Stimulated activated CD8-positive, alpha-beta memory T cell treated with anti-CD3 and anti-CD28 coated beads, Interleukin-4, amount 100 ng/mL, for 48 hours (primary cell): ENCODE measurements around the gene EPHA6.
"Not testable (repeated sequence)": the region's sequence is repeated elsewhere in the genome, so short reads cannot be mapped to it uniquely, and the experiment has no call there.

Experiments used
- DNase-seq: peaks from one replicate; pipeline ENCODE4 v3.0.0-alpha.2; 2020

The EPHA6 gene

DNA sequence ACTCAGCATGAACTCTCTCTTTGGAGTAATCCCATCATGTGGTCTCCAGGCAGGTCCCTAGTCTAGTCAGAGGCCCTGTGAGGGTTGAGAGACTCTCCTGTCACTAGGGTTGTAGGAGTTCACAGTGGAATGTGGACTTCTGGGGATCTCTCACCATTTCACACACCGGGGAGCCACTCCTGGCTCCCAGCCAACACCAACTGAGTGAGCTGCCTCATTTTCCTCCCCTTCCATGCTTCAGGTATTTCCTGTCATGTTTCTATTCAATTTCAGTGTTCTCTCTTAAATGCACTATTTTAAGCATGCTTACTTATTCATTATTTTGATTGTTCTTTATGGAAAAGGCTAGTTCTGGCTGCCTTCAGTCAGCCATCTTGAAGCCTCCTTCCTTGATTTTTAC lies 482.6 kb downstream of the EPHA6 start:
- DNase-seq = no peak

DNA sequence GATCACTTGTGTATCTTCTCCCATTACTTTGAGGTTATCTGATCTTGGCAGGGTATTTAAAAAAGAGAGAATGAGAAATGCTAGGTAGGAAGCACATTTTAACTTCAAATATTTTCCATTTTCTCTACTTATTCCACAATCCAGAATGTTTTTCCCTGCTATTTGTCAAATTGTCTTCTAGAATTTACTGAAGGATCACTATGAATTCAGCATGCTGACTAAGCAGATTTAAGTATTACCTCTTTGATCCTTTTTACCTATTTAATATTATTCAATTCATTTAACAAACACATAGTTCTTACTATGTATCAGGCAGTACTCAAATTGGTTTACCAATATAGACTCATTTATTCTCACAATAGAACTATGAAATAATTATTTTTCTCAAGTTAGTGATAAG lies 486.7 kb downstream of the EPHA6 start:
- DNase-seq = no peak

DNA sequence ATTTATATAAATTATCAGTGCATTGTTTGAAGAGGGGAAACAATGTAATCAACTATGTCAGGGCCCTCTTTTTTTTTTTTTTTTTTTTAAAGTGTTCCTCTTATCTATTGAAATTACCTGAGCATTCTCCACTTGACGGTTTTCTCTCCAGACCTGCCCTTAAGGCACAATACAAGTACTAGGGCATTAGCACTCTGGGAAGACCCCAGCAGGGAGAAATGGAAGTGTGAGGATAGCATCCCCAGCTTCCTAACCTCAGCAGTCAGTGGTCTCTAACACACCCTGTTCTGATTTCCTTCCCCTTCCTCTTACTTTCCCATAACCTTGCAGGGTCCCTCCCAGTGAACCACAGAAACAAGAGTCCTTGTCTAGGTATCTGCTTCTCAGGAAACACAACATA lies 491.8 kb downstream of the EPHA6 start:
- DNase-seq = no peak

DNA sequence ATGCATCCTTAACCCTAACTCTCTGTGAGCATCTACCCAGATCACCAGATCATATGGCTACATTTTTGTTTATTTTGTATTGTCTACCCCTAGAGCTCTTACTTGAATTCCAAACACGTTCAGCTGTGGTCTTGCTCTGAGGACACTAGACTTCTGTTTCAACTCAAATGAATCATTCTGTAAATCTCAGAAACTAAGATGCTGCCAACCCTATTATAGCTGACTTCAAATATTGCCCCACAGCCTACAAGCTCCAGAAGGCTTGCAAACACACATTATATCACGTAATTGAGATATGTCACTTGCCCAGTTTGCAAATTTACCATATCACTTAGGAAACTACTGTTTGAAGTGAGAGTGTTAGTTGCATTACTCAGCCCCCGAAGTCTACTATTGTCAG lies 524.0 kb downstream of the EPHA6 start:
- DNase-seq = no peak

DNA sequence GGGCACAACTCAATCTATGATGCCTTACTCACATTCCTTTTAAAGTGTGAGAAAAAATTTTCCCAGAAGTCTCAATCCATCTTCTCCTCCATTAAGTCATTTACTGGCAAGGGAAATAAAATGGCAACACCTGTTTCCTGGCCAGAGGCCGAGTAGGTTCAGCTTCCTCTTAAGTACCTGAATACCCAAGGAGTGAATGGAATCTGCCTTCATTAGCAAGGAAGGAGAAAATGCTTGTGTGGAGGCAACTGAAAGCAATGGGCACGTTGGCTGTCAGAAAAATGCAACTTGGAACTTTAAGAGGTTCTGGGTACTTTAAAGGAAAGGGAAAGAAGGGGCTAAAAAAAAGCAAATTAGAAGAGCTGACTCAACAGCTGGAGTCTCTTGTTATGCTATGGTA lies 526.5 kb downstream of the EPHA6 start:
- DNase-seq = no peak

DNA sequence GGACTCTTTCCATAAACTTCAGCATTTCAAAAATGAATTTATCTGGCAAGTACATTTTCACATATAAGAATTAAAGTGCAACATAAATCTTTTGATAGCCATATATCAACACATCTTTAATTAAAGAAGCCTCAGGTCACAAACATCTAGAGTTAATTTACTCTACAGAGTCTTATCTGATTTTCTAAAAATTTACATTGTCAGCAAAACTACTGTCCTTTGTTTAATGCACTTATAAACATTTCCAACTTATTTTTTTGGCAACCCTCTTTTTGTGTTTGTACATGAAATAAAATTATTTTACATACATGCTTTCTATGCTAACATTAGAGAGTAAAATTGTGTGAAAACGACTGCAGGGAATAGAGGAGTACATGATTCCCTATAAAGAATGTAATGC lies 533.4 kb downstream of the EPHA6 start:
- DNase-seq = no peak

DNA sequence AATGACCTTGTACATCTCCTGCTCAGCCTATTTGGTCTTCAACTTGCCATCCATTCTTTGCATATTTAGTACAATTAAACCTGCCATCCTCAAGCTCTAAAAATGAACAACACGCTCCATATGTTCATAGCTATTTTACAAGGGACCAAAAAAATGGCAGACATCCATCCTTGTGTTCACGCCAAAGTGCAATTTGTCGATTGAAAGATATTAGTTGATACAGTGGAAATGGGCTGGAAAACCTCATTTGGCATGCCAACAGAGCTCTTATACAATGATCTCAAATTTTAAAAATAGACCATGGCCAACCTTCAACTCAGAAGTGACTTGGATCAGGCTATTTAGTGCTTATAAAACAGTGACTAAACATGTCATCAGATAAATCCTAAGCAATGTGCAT lies 536.6 kb downstream of the EPHA6 start:
- no peak for DNase-seq

DNA sequence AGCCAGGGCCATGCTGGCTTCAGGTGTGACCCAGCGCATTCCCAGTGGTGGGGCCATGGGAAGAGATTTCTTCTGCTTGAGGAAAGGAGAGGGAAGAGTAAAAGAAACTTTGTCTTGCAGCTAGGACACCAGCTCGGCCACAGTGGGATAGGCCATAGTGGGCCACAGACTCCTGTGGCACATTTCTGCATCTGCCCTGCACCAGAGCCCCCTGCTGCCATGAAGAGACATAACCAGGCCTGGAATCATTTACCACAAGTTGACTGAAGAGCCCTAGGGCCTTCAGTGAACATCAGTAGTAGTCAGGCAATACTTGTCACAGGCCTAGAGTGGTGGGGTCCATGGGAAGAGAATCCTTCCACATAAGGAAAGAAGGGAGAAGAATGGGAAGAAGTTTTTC lies 538.8 kb downstream of the EPHA6 start:
- no peak for DNase-seq

DNA sequence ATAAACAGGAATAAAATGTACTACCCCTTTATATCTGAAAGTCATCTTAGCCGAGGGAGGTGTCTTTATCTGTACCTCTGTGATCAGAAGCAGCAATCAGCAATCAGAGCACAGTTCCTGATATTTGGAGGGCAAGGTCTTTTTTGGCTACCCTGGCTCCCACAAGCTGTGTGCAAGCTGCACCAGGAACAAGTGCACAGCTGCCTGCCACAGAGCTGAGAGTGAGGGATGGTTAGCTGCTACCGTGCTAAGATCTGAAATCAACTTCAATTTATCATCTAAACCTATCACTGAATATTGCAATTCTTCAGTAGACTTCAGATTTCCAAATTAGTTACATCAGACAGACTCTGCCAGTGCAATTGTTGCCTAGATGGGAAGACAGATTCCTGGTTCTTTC lies 545.6 kb downstream of the EPHA6 start:
- DNase-seq = no peak

DNA sequence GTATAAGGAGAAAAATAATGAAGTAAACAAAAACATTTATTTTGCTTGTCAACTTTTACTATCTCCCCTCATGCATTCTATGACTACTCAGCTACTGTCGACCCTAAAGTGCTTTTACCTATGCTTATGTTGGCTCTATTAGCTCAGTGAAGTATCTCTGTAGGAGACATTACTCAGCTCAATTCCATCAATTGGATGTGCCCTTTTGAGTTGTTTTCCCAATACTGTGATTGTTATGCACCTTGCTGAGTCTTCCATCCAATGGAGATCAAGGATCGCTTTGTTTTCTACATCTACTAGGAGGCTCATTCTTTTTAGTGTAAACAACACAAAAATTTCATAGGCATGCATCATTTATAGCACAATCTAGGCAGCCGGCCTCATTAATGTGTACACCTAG lies 546.4 kb downstream of the EPHA6 start:
- no peak for DNase-seq

DNA sequence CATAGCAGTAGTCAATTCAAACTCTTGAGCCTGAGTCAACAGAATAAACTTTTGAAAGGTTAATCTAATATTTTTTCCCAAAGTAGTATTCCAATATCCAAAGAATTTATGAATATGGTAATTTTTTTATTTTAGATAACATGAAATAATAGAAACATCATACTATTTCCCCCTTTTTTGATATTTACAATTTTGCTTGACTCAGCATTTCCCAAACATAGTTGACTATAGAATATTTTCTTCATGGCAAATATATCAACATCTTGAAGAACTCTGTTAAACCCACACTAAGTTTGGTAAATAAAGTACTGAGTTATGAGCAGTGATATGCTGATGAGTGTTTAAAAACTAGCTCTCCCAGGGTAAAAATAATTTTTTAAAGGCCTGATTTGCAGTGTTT lies 570.2 kb downstream of the EPHA6 start:
- DNase-seq = no peak

DNA sequence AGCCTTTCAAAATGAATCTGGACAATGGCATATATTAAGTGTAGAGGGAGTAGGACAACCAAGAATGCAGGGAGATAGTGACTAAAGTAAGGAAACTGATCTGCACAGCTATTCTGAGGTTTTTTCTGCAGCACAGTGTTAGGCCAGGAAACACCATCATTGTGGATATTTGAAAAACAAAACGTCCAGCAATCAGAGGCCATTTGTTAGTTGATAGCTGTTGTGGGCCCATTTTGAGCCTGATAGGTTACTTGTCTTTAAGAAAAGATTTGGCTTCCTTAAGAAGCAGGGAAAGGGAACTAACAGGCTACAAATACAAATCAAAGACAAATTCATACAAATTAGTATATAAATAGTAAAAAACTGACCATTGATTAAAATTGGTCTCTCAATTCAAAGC lies 574.4 kb downstream of the EPHA6 start:
- DNase-seq = no peak

DNA sequence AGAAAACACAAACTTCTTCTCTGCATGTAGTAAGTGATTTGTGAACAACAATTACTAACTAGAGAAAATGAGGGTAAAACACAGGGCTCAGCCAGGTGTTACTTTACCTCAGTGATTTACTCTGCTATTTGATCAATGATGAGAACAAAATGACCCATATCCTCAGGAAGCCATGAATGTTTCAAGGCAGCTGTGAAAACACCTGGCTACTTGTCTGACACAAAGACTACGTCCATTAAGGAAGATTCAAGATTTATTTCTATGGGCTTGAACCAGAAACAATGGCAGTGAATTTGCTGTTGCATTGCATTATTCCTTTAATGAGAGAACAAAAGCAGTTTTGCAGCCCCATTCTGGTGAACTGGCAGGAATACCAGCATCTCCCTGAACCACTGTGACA lies 575.5 kb downstream of the EPHA6 start:
- no peak for DNase-seq

DNA sequence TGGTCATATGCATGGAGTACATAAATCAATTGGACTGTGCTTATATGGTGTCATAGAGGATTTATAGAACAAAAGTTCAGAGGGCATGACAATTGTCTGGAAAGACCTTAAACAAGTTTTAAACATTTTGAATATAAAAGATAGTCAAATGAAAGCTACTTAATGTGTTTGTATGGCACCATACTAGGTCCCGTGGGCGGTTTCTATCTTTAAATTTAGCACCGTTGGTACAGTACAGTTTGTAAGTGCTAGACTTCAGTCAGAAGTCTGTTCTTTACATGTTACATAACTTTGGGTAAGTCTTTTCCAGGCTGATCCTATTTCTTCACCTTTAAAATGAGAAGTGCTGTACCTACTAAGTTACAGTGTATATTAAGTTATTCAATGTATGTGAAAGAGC lies 576.8 kb downstream of the EPHA6 start:
- DNase-seq = no peak

DNA sequence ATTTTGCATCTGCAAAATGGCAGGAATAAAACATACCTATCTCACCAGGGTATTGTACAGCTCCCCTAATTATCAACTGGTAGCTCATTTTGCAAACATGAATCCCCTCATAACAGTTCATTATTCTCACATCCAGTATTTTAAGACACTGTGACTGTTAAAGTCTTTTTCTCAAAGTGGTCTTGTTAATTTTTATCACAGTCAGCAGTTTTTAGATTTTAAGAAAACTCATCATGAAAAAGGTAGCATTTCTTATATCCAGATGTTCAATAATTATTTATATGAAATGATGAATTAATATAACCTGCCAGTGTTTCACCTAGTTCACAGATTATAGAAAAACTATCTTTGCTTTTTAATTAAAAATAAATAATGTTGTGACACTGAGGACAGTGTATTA lies 595.2 kb downstream of the EPHA6 start:
- no peak for DNase-seq

DNA sequence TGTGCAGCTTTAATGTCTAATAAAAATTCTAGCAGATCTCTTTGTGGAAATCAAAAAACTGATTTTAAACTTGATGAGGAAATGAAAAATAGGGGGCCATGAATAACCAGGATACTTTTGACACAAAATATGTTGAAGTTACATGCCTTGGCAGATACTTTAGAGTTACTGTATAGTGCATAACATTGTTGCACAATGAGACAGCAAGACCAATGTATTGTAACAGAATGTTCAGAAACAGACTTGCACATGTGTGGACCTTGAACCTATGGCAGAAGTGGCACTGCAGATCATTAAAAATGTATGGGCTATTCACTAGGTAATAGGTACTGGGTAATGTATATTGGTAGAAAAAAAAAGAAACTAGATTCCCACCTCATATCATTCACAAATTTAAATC lies 607.2 kb downstream of the EPHA6 start:
- no peak for DNase-seq

DNA sequence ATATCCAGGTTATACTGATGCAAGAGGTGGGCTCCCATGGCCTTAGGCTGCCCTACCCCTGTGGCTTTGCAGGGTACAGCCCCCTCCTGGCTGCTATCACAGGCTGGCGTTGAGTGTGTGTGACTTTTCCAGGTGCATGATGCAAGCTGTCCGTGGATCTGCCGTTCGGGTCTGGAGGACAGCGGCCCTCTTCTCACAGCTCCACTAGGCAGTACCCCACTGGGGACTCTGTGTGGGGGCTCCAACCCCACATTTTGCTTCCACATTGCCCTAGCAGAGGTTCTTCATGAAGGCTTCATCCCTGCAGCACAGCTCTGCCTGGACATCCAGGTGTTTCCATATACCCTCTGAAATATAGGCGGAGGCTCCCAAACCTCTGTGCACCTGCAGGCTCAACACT lies 610.6 kb downstream of the EPHA6 start:
- no peak for DNase-seq

DNA sequence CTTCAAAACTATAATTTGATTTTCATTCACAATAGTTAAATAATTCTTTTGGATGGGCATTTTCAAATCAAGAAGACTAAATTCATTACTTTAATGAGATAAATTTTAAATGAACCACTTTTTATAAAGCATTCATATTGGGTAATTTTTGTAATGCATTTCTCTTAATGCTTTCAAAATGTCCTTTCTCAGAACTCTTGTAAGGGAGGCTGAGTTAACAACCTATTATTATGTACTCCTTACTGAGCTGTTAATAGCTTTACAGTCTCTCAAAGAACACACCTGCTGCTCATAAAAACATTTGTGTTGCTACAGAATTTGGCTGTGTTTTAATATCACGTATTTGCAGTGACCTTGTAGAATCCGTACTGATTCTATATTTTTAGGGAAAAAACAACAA lies 616.2 kb downstream of the EPHA6 start:
- no peak for DNase-seq

DNA sequence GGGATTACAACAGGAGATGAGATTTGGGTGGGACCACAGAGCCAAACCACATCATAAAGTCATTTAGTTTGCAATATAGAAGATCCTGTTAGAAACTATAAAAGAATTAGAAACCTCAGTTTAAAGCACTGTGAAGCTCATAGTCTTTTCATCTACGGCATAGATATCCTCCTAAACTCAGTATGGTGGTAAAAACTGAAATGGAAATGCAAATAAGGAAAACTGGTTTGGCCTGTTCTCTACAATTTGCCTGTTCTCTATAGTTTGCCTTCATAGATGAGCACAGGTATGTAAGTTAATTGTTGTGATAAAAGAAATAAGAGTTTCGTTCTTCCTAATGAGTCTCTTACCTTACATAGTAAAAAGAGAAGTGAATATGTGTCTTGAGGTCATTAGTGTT lies 618.5 kb downstream of the EPHA6 start:
- no peak for DNase-seq

DNA sequence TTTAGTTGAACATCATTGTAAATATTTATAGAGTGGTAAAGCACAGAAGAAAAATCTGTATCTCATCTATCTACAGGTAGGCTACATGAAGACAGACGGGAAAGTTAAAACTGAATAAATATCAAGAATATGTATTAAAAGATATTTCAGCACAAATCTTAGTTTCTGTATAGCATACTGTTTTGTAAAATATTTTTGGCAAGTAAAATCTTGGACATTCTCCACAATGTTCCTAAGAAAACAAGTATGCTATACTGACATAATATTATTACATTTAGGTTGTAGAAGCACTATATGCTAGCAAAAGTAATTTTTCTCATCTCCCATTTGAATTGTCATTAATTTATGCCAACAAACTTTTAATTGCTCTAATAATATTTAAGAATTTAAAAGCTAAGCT lies 623.7 kb downstream of the EPHA6 start:
- DNase-seq = no peak

DNA sequence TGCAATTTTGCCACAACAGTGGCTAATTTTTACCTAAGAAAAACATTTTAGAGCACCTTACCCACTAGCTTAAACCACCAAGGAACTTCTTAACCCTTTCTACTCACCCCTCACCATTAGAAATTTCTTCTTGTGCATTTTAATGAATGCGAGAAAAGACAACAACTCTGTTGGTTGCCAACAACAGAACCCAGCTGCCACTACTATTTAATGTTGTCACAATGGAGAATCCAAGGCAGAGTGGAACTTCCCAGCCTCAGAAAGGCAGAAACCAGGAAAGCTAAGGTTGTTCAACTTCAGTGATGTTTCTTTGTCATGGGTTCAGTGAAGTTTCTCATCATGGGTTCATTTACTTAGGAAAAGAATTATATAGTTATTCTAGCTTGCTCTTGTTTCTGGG lies 625.0 kb downstream of the EPHA6 start:
- no peak for DNase-seq

DNA sequence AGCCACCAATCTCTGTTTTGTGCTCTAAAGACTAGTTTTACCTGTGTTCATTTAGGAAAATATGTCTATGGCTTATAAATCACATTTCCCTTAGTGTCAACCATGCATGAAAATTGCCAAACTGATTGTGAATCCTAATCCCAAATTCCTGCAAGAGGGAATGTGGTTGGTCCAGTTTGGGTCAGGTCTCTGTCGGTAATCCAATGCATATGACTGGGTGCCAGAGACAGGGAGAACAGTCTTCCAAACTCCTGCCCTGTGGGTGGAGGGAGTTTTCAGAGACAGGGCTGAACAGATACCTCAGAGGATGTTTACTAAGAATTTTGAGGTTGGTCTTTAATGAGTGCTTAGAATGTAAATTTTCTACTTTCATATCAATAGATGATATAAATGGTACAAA lies 649.6 kb downstream of the EPHA6 start:
- DNase-seq = no peak

DNA sequence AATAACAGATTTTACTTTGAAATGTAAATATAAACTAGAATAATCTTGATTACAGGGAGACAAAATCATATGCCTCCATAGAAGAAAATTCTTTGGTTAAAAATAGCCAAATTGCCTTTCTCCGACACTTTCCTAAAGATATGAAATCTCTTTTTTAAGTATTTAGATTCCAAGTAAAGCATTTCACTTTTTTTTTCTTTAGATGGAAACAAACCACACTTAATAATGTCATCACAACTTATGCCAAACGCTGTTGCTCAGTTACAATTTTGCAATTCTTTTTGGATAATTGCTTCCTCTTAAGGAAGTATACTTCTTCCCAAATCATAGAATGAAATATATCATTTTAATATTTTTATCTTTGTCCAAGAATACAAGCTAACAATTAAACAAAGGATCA lies 656.1 kb downstream of the EPHA6 start:
- DNase-seq = no peak

DNA sequence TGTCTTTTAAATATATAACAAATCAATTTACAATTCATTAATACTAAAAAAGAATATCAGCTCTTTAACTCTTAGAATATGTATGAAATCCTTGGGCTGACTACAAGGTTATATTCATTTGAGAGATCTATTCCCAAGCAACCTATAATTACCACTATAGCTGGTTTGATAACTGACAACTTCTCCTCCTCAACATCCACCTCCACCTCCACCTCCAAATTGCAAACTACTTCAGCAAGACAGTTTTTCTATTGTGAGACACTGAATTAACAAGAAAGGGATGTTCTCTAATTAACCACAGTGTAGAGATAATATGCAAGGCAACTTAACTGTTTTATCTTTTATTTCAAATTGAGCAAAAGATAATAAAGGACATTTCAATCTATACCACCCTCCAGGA lies 665.3 kb downstream of the EPHA6 start:
- DNase-seq = no peak

DNA sequence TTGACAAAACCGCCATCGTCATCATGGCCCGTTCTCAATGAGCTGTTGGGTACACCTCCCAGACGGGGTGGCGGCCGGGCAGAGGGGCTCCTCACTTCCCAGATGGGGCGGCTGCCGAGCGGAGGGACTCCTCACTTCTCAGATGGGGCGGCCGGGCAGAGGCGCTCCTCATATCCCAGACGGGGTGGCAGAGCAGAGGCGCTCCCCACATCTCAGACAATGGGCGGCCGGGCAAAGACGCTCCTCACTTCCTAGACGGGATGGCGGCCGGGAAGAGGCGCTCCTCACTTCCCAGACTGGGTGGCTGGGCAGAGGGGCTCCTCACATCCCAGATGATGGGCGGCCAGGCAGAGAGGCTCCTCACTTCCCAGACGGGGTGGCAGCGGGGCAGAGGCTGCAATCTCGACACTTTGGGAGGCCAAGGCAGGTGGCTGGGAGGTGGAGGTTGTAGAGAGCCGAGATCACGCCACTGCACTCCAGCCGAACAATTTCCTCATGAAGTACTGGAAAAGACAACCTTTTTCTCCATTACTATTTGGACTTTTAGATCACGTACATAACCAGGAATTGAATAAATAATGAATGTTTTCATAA lies 666.4 kb downstream of the EPHA6 start:
- not testable (repeated sequence) for DNase-seq

DNA sequence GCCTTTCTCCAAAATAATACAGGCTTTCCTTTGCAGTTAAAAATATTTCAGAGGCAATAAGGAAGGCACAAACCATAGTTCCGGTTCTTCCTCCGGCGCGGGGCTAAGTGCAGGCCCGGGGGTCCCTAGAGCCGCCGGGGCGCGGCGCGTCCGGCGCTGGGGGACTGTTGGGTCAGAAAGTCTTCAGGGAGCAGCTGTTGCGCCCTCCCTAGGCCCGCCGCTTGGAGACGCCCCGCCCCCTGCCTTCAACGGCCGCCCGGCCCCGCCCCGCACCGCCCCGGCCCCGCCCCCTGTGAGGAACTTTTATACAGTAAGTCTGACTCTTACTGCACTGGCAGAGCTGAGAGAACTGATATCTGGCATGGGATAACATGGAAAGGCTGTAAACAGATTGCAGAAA lies 667.0 kb downstream of the EPHA6 start:
- no peak for DNase-seq
